ENCODE data around the gene KRT79.

The KRT79 gene

DNA sequence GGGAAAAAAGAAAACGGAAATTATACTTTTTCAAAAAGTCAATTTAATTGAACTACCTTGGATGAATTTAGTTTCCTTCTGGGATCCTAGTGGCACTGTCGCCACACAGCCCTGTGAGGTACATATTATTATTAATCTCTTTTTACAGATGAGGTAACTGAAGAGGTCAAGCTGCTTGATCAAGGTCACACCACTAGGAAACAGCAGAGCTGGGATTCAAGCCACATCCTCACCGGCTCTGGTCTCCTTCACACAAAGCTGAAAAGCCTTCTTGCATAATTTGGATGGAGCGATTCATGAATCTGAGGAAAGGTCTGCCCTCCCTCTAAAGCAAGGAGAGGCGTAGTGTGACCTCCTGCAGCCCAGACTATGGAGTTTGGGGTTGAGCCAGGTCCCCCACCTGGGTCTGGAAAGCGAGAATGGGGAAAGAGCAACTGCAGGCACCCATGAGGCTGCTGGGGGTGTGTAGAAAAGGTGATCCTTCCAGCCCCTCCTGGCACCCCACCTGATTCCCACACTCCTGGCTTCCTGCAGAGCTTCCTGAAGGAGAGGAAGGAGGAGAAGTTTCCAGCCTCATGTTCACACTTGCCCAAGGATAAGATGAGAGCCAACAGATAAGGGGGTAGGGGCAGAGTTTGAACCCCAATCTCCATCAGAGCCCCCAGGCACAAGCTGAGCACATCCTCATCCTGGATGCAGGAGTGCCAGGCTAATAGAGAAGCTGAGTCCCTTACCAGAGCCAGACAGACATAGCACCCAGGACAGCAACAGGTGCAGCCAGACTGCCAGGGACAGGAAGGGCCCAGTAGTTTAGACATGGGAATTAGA is 3.9 kb upstream of the KRT79 start:
- no peak overlapping the region for H3K27ac ChIP-seq
- H3K9me3 ChIP-seq: no peaks in the 10 kb centered on the region
- H3K27me3 ChIP-seq: peaks cover 11% of the 10 kb centered on the region
- no peaks in the 10 kb centered on the region for H3K4me1 ChIP-seq (ENCODE audit: control insufficient read depth in 1 of 2, insufficient read depth in 1 of 2, low read depth in 1 of 2, low read length in 1 of 2)
- H3K4me3 ChIP-seq (ENCODE audit: low read depth in 1 of 2, low read length in 1 of 2): no peak overlapping the region
- no peaks in the 10 kb centered on the region for H3K36me3 ChIP-seq
- TF ChIP-seq, protein P1, sequence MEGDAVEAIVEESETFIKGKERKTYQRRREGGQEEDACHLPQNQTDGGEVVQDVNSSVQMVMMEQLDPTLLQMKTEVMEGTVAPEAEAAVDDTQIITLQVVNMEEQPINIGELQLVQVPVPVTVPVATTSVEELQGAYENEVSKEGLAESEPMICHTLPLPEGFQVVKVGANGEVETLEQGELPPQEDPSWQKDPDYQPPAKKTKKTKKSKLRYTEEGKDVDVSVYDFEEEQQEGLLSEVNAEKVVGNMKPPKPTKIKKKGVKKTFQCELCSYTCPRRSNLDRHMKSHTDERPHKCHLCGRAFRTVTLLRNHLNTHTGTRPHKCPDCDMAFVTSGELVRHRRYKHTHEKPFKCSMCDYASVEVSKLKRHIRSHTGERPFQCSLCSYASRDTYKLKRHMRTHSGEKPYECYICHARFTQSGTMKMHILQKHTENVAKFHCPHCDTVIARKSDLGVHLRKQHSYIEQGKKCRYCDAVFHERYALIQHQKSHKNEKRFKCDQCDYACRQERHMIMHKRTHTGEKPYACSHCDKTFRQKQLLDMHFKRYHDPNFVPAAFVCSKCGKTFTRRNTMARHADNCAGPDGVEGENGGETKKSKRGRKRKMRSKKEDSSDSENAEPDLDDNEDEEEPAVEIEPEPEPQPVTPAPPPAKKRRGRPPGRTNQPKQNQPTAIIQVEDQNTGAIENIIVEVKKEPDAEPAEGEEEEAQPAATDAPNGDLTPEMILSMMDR (IDR thresholded peaks at IDR 0.05): no peak

GRCh38 chr12:52837413-52837741 is 3.3 kb upstream of the KRT79 start:
- TF ChIP-seq, protein P1 (IDR thresholded peaks at IDR 0.05): no peak
- Histone ChIP-seq H3K36me3 (no peaks in the 10 kb centered on the region), H3K27ac (no peak overlapping the region), H3K27me3 (peaks cover 11% of the 10 kb centered on the region), H3K9me3 (no peaks in the 10 kb centered on the region), H3K4me3 (ENCODE audit: low read depth in 1 of 2, low read length in 1 of 2) (no peak overlapping the region), H3K4me1 (ENCODE audit: control insufficient read depth in 1 of 2, insufficient read depth in 1 of 2, low read depth in 1 of 2, low read length in 1 of 2) (no peaks in the 10 kb centered on the region)

GRCh38 chr12:52836491-52837412 is 2.6 kb upstream of the KRT79 start:
- Histone ChIP-seq H3K9me3 (no peaks in the 10 kb centered on the region), H3K36me3 (no peaks in the 10 kb centered on the region), H3K27ac (no peak overlapping the region), H3K4me3 (ENCODE audit: low read depth in 1 of 2, low read length in 1 of 2) (no peak overlapping the region), H3K27me3 (peaks cover 11% of the 10 kb centered on the region), H3K4me1 (ENCODE audit: control insufficient read depth in 1 of 2, insufficient read depth in 1 of 2, low read depth in 1 of 2, low read length in 1 of 2) (no peaks in the 10 kb centered on the region)
- TF ChIP-seq, protein P1 (IDR thresholded peaks at IDR 0.05): no peak

- H3K4me3 ChIP-seq (ENCODE audit: low read depth in 1 of 2, low read length in 1 of 2): no peak overlapping the region
- TF ChIP-seq, protein P1 (IDR thresholded peaks at IDR 0.05): no peak
- no peaks in the 10 kb centered on the region for H3K4me1 ChIP-seq (ENCODE audit: control insufficient read depth in 1 of 2, insufficient read depth in 1 of 2, low read depth in 1 of 2, low read length in 1 of 2)
- peaks cover 11% of the 10 kb centered on the region for H3K27me3 ChIP-seq
- H3K9me3 ChIP-seq: no peaks in the 10 kb centered on the region
- no peak overlapping the region for H3K27ac ChIP-seq
- no peaks in the 10 kb centered on the region for H3K36me3 ChIP-seq
Observed at GRCh38 chr12:52836042-52836466, 1.9 kb upstream of the KRT79 start.

DNA sequence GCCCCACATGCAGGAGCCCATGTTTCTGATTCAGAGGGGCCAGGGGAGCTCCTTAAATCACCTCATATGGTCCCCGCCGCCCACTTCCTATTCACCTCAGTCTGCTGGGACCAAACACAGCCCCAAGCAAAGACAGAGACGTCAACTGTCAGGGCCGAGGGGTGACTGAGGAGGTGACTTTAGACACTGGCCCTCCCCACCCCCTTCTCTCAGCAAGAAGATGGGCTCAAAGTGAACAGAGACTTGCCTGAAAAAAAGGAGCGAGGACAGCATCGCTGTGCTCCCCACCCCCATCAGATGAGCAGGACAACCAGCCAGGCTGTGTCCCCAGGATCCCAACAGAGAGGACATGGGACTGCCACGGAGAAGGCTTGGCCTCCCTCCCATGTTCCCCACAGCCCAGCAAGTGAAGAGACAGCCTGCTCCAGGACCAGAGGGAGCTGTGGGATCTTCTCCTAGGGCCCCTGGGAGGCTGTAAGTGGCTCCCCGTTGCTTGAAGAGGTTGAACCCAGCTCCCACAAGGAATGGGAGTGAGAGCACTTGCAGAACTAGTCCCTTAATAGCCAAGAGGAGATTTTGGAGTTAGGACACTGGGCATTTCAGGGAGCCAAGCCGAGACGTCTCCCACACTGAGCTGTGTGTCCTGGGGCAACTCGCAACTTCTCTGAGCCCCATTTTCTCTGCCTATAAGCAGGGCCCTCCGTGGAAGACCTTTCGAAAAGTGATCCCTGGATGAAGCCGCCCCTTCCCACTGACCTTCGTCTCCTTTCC is 1.3 kb upstream of the KRT79 start:
- Histone ChIP-seq H3K4me3 (ENCODE audit: low read depth in 1 of 2, low read length in 1 of 2) (no peak overlapping the region), H3K9me3 (no peaks in the 10 kb centered on the region), H3K27ac (no peak overlapping the region), H3K4me1 (ENCODE audit: control insufficient read depth in 1 of 2, insufficient read depth in 1 of 2, low read depth in 1 of 2, low read length in 1 of 2) (no peaks in the 10 kb centered on the region), H3K36me3 (no peaks in the 10 kb centered on the region), H3K27me3 (peaks cover 11% of the 10 kb centered on the region)
- TF ChIP-seq, protein P1 (IDR thresholded peaks at IDR 0.05): no peak

All from neutrophil (primary cell).